Common myeloid progenitor, CD34-positive (primary cell): ENCODE measurements around the gene G6PC2. TPM values are rescaled to one million over a fixed set of nuclear protein-coding genes. Genes with fewer than 3 reads are reported as not detected.

Source experiments
- CTCF ChIA-PET: fragments of 350-600 bp; sonication (Branson Sonifier 250); formaldehyde crosslinking; loops from one replicate; lab custom pipeline; 2021; ENCODE audit warnings: antibody characterized with exemption; lab: Charles Lee
- POLR2A ChIA-PET: fragments of 350-600 bp; sonication (Branson Sonifier 250); formaldehyde crosslinking; loops from one replicate; lab custom pipeline; 2021; ENCODE audit warnings: antibody characterized with exemption; lab: Charles Lee
- DNase-seq, 3 donors: peaks; one replicate each; pipeline versions ENCODE4 v3.0.0 to v3.0.0-alpha.2; 2013
- H3K27ac ChIP-seq, 2 experiments: 1 replicate in 1 of 2; 2 replicates in 1 of 2; pipeline ENCODE4 v1.7.0; 2013; ENCODE audit warnings: inconsistent platforms in 2 of 2, low read length in 2 of 2, mild to moderate bottlenecking in 2 of 2, low read depth in 1 of 2, moderate library complexity in 1 of 2; ENCODE audit not compliant: severe bottlenecking in 2 of 2, insufficient read depth in 1 of 2, poor library complexity in 1 of 2
- H3K27me3 ChIP-seq, 5 experiments: replicated peaks in 2 of 5; 1 replicate in 3 of 5; 2 replicates in 2 of 5; pipeline versions ENCODE4 v1.6.1 to v1.7.0; 2013; ENCODE audit warnings: low read length in 4 of 5, mild to moderate bottlenecking in 2 of 5, moderate library complexity in 2 of 5, inconsistent platforms in 1 of 5; ENCODE audit not compliant: insufficient read depth in 5 of 5, control insufficient read depth in 4 of 5
- H3K36me3 ChIP-seq, 4 experiments: 1 replicate in 2 of 4; 2 replicates in 2 of 4; pipeline versions ENCODE4 v1.6.1 to v1.7.0; 2013; ENCODE audit warnings: low read length in 3 of 4, control low read depth in 1 of 4, mild to moderate bottlenecking in 1 of 4; ENCODE audit not compliant: control insufficient read depth in 4 of 4, insufficient read depth in 4 of 4
- H3K4me1 ChIP-seq, 4 experiments: 1 replicate in 3 of 4; 2 replicates in 1 of 4; pipeline versions ENCODE4 v1.6.1 to v1.7.1; 2013; ENCODE audit warnings: low read length in 3 of 4, mild to moderate bottlenecking in 3 of 4, control low read depth in 1 of 4, inconsistent platforms in 1 of 4, moderate library complexity in 1 of 4; ENCODE audit not compliant: control insufficient read depth in 4 of 4, insufficient read depth in 4 of 4; ENCODE audit errors: control extremely low read depth in 1 of 4
- H3K4me3 ChIP-seq, 7 experiments: 1 replicate in 4 of 7; 2 replicates in 3 of 7; pipeline versions ENCODE4 v1.5.1 to v1.7.0; 2013; ENCODE audit warnings: mild to moderate bottlenecking in 7 of 7, low read length in 6 of 7, moderate library complexity in 6 of 7, inconsistent platforms in 2 of 7, low read depth in 2 of 7, control low read depth in 1 of 7; ENCODE audit not compliant: insufficient read depth in 4 of 7, control insufficient read depth in 1 of 7; ENCODE audit errors: extremely low read depth in 1 of 7
- H3K9me3 ChIP-seq, 5 experiments: 1 replicate in 4 of 5; 2 replicates in 1 of 5; pipeline versions ENCODE4 v1.6.1 to v1.7.1; 2013; ENCODE audit warnings: low read length in 4 of 5, mild to moderate bottlenecking in 2 of 5, inconsistent platforms in 1 of 5, low read depth in 1 of 5, moderate library complexity in 1 of 5; ENCODE audit not compliant: control insufficient read depth in 4 of 5, insufficient read depth in 2 of 5; ENCODE audit errors: control extremely low read depth in 1 of 5
- WGBS: methylation state at CpG from one replicate; pipeline ENCODE4 v1.1.5; 2013; ENCODE audit not compliant: insufficient coverage; 5-methylcytosine and 5-hydroxymethylcytosine counted together
- polyA plus RNA-seq: library from polyadenylated mRNA; unstranded; fragments of 120-200 nt; gene quantifications from one replicate; pipeline ENCODE4 v1.2.1, GENCODE V29; 2013

The G6PC2 gene, protein sequence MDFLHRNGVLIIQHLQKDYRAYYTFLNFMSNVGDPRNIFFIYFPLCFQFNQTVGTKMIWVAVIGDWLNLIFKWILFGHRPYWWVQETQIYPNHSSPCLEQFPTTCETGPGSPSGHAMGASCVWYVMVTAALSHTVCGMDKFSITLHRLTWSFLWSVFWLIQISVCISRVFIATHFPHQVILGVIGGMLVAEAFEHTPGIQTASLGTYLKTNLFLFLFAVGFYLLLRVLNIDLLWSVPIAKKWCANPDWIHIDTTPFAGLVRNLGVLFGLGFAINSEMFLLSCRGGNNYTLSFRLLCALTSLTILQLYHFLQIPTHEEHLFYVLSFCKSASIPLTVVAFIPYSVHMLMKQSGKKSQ
- not detected for polyA plus RNA-seq

DNA sequence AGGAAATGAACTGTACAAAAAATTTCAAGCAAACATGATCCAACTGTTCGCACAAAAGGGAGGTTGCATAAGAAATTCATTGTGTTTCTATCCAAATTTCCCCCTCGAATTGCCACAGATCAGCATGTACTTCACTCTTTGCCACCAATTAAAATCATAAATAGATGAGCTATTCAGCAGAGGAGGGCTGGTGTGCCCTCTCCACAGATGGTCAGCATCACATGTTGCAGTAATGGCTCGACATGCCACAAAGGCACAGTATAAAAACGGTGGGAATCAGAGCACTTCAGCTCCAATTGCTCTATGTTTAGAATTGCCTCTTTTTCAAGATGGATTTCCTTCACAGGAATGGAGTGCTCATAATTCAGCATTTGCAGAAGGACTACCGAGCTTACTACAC is at the start of gene G6PC2:
Gene G6PC2, plus strand, starts transcription at position 289 of the 400 bp plus-strand sequence. Its CDS starts 41 bp downstream, at position 330.
- CTCF ChIA-PET, result interaction anchor here (1.0 kb wide), 1 partner anchor 20 kb away, joined by 4 read pairs; no protein-coding TSS in a partner anchor
- Histone ChIP-seq H3K27ac (no peak within 1 kb of the TSS), H3K9me3 (no peaks in the 10 kb centered on the region), H3K4me3 (no peak within 1 kb of the TSS), H3K27me3 (no peaks in the 10 kb centered on the region), H3K36me3 (no peaks in the 10 kb centered on the region), H3K4me1 (no peaks in the 10 kb centered on the region)
- 91% methylated on average over 4 of the region's 5 CpGs for WGBS
- POLR2A ChIA-PET, result no interaction called here
- no peak for DNase-seq

DNA sequence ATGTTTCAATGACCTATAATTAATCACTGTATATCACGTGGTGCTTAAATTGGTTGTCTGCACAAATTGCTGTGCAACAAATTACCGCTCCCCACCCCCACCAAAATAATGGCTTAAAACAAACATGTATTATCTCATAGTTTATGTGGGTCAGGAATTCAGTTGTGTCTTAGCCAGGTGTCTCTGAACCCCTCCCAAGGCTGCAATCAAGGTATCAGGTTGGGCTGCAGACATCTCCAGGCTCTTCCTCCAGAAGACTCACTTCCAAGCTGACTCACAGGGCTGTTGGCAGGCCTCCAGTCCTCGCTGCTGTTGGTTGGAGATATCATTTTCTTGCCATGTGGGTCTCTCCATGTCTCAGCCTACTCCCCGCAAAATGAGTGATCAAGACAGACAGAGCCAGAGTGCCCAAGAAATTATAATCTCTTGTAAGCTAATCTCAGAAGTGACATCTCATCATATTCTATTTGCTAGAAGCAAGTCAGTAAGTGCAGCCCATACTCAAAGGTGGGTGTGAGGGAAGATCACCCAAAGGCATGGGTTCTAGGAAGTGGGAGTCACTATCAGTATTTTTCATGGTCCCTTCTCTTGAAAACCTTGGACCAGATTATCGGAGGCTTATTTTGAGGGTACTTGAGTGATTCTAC is 49.3 kb upstream of the G6PC2 start:
- no peaks in the 10 kb centered on the region for H3K27me3 ChIP-seq
- no peak overlapping the region for H3K27ac ChIP-seq
- H3K9me3 ChIP-seq, result no peaks in the 10 kb centered on the region
- peaks cover 0 to 6% (median 0%) of the 10 kb centered on the region in 4 experiments for H3K36me3 ChIP-seq
- H3K4me1 ChIP-seq, result peaks cover 0 to 20% (median 7%) of the 10 kb centered on the region in 4 experiments
- ChIA-PET CTCF (no interaction called here), POLR2A (no interaction called here)
- peak; percentile 91 to 99 (median 98) for DNase-seq
- peak overlapping the region in 1 of 7 experiments; percentile 15 for H3K4me3 ChIP-seq
- 40% methylated on average over 1 of the region's 5 CpGs for WGBS

DNA sequence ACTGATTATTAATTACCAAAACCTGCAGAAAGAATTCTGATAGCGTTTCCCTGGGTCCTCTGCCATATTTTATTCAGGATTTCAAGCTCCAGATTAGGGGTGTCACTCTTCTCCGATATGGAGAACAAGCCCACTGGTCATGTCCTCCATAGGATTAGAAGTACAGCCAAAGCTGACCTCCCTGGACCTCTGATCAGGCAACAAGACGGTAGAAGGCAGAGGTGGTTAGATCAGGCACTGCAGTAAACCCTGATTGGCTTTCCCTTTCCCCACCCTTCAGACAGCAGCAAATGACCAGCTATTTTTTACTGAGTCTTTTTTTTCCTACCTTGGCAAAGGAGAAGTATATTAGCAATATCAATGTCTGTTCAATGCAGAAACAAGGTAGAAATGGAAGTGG is 48.6 kb upstream of the G6PC2 start:
- peaks cover 0 to 6% (median 0%) of the 10 kb centered on the region in 4 experiments for H3K36me3 ChIP-seq
- whole genome bisulfite sequencing, result 63% methylated on average over 3 of the region's 3 CpGs
- ChIA-PET CTCF (no interaction called here), POLR2A (no interaction called here)
- H3K4me3 ChIP-seq, result no peak overlapping the region
- no peak overlapping the region for H3K27ac ChIP-seq
- no peak for DNase-seq
- no peaks in the 10 kb centered on the region for H3K27me3 ChIP-seq
- H3K9me3 ChIP-seq, result no peaks in the 10 kb centered on the region
- peaks cover 0 to 20% (median 7%) of the 10 kb centered on the region in 4 experiments for H3K4me1 ChIP-seq

DNA sequence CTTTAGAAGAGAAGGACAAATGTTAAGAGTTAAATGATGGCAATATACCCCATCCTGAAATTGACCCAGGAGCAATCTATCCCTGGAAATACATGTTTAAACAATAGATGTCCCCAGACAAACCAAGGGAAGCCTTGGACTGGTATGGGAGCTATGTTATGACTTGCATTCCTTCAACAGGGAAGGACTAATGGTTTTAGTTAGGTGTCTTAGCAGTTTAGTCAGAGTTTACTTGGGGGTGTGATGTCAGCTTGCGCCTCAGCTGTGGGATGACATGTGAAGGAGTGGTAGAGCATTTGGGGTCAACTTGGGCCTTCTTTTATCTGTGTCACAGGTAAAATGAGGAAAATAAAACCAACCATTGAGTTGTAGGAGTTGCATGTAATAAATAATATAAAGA is 47.6 kb upstream of the G6PC2 start:
- ChIA-PET CTCF (no interaction called here), POLR2A (no interaction called here)
- H3K27ac ChIP-seq, result no peak overlapping the region
- no peaks in the 10 kb centered on the region for H3K9me3 ChIP-seq
- H3K4me1 ChIP-seq, result peaks cover 0 to 19% (median 7%) of the 10 kb centered on the region in 4 experiments
- no peak for DNase-seq
- H3K36me3 ChIP-seq, result peaks cover 0 to 6% (median 2%) of the 10 kb centered on the region in 4 experiments
- WGBS, result 100% methylated on average over 1 of the region's 1 CpG
- no peaks in the 10 kb centered on the region for H3K27me3 ChIP-seq
- no peak overlapping the region for H3K4me3 ChIP-seq

DNA sequence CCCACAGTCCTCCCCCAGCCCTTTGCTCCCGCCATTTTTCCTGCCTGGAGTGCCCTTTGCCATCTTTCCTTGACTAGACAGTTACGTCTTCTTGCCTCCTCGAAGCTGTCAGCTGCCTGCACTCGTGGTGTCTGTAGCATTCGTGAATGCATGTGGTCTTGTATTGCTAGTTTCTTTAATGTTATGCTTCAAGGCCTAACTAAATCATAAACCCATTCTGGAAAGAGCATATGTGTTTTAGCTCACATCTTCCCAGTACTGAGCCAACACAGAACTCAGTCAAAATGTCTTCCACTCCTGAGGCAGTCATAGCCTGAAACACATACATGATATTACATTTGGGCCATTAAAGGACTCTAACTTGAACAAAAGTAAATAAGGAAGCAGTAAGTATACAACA is 46.4 kb upstream of the G6PC2 start:
- H3K4me1 ChIP-seq, result peaks cover 0 to 14% (median 7%) of the 10 kb centered on the region in 4 experiments
- no peak for DNase-seq
- peaks cover 0 to 6% (median 3%) of the 10 kb centered on the region in 4 experiments for H3K36me3 ChIP-seq
- CTCF ChIA-PET, result interaction anchor here (1.2 kb wide), 1 partner anchor 9 kb away, joined by 3 read pairs; no protein-coding TSS in a partner anchor
- H3K27me3 ChIP-seq, result no peaks in the 10 kb centered on the region
- POLR2A ChIA-PET, result no interaction called here
- no peak overlapping the region for H3K27ac ChIP-seq
- H3K9me3 ChIP-seq, result no peaks in the 10 kb centered on the region
- H3K4me3 ChIP-seq, result no peak overlapping the region
- 100% methylated on average over 1 of the region's 5 CpGs for WGBS

DNA sequence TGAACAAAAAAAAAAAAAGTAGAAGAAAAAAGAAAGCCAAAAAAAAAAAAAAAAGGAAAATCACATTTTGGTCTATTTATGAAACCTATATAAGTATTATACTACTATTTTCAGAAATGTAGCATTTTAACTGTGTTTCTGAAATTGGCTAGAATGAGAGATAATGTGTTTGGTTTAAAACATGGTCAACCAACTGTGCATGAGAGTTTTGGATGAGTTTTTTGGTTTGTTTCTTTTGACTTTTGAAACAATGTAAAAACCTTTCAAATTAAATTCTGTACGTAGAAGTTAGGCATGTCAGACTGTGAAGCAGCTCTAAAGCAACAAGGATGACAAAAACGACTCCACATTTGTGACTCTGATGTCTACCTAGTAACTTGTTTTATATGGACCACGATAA is 45.5 kb upstream of the G6PC2 start:
- no peaks in the 10 kb centered on the region for H3K9me3 ChIP-seq
- no peak for DNase-seq
- H3K27ac ChIP-seq, result no peak overlapping the region
- H3K36me3 ChIP-seq, result peaks cover 0 to 6% (median 3%) of the 10 kb centered on the region in 4 experiments
- 100% methylated on average over 3 of the region's 3 CpGs for WGBS
- CTCF ChIA-PET, result no interaction called here
- H3K4me3 ChIP-seq, result no peak overlapping the region
- H3K27me3 ChIP-seq, result no peaks in the 10 kb centered on the region
- peaks cover 0 to 11% (median 5%) of the 10 kb centered on the region in 4 experiments for H3K4me1 ChIP-seq
- POLR2A ChIA-PET, result no interaction called here

DNA sequence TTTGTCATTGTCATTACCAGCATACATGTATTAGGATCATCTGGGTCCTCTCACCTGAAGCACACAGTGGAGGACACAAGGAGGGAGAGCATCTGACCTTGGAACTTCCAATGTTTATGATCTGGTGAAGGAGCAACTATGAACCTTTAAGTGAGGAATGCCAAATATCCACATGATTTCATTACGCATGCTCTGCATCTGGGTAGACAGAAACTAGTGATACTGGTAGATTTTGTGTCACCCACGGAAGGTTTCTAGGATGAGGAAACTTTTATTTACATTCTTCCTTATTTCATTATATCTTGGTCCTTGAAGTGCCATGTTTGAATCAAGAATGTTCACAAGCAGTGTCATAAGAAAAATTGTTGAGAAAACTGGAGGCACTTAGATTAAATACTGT is 42.9 kb upstream of the G6PC2 start:
- peaks cover 0 to 6% (median 0%) of the 10 kb centered on the region in 4 experiments for H3K36me3 ChIP-seq
- ChIA-PET POLR2A (no interaction called here), CTCF (no interaction called here)
- no peaks in the 10 kb centered on the region for H3K9me3 ChIP-seq
- H3K4me3 ChIP-seq, result no peak overlapping the region
- no peak for DNase-seq
- no peaks in the 10 kb centered on the region for H3K27me3 ChIP-seq
- no CpG with 5 or more reads among the region's 2 CpGs for WGBS
- no peaks in the 10 kb centered on the region for H3K4me1 ChIP-seq
- no peak overlapping the region for H3K27ac ChIP-seq
